SK-N-SH treated with all-trans-retinoic acid at 6 μM for 48 hours (cell line): ENCODE data around the gene LMAN2.
"Not testable (repeated sequence)": the region's sequence is repeated elsewhere in the genome, so short reads cannot be mapped to it uniquely, and the experiment has no call there.

Experiments used
- ATAC-seq: fragments of 200-7000 bp; cut with Tn5 transposase; 3 replicates; pipeline ENCODE4 v1.9.1; 2020; ENCODE audit warnings: mild to moderate bottlenecking, moderate library complexity
- ARNTL ChIP-seq: fragments of 450-650 bp; formaldehyde crosslinking; IDR thresholded peaks from 2 replicates; pipeline ENCODE4 v1.5.0; 2020; ENCODE audit warnings: low read depth, mild to moderate bottlenecking, moderate library complexity, borderline replicate concordance
- BACH2 ChIP-seq: fragments of 250-450 bp; sonication (Bioruptor Pico); IDR thresholded peaks from 2 replicates; pipeline ENCODE4 v1.9.0; 2021; ENCODE audit warnings: mild to moderate bottlenecking, borderline replicate concordance
- CREB5 ChIP-seq: fragments of 250-450 bp; sonication (Bioruptor Pico); IDR thresholded peaks from 2 replicates; pipeline ENCODE4 v1.5.1; 2020; ENCODE audit warnings: low read depth, mild to moderate bottlenecking, moderate library complexity
- CSDC2 ChIP-seq: fragments of 250-450 bp; sonication (Bioruptor Pico); IDR thresholded peaks from 2 replicates; pipeline ENCODE4 v1.5.0; 2020; ENCODE audit warnings: mild to moderate bottlenecking, moderate library complexity
- CSRNP3 ChIP-seq: fragments of 250-450 bp; sonication (Bioruptor Pico); IDR thresholded peaks from 2 replicates; pipeline ENCODE4 v1.5.1; 2021; ENCODE audit warnings: mild to moderate bottlenecking, moderate library complexity
- ESRRG ChIP-seq: fragments of 250-450 bp; sonication (Bioruptor Pico); IDR thresholded peaks from 2 replicates; pipeline ENCODE4 v1.6.1; 2021; ENCODE audit warnings: mild to moderate bottlenecking
- ISL1 ChIP-seq: fragments of 250-450 bp; sonication (Bioruptor Pico); IDR thresholded peaks from 2 replicates; pipeline ENCODE4 v2.1.2; 2022; ENCODE audit warnings: mild to moderate bottlenecking, moderate library complexity
- OSR1 ChIP-seq: fragments of 250-450 bp; sonication (Bioruptor Pico); IDR thresholded peaks from 2 replicates; pipeline ENCODE4 v1.8.0; 2022; ENCODE audit warnings: moderate library complexity, mild to moderate bottlenecking, inconsistent platforms
- PATZ1 ChIP-seq: fragments of 250-450 bp; sonication (Bioruptor Pico); IDR thresholded peaks from 2 replicates; pipeline ENCODE4 v1.8.0; 2020; ENCODE audit warnings: mild to moderate bottlenecking, moderate library complexity, borderline replicate concordance
- POU6F1 ChIP-seq: fragments of 250-450 bp; sonication (Bioruptor Pico); IDR thresholded peaks from 2 replicates; pipeline ENCODE4 v1.8.0; 2021; ENCODE audit warnings: low read depth, mild to moderate bottlenecking, moderate library complexity, borderline replicate concordance
- SNAI2 ChIP-seq: fragments of 250-450 bp; sonication (Bioruptor Pico); IDR thresholded peaks from 2 replicates; pipeline ENCODE4 v1.5.0; 2020; ENCODE audit warnings: mild to moderate bottlenecking, moderate library complexity
- TOX ChIP-seq: fragments of 250-450 bp; sonication (Bioruptor Pico); IDR thresholded peaks from 2 replicates; pipeline ENCODE4 v1.8.0; 2021; ENCODE audit warnings: mild to moderate bottlenecking, moderate library complexity, borderline replicate concordance
- TSHZ2 ChIP-seq: fragments of 250-450 bp; sonication (Bioruptor Pico); IDR thresholded peaks from 2 replicates; pipeline ENCODE4 v1.5.0; 2020; ENCODE audit warnings: mild to moderate bottlenecking, moderate library complexity
- ZC3H10 ChIP-seq: fragments of 250-450 bp; sonication (Bioruptor Pico); IDR thresholded peaks from 2 replicates; pipeline ENCODE4 v1.5.1; 2021; ENCODE audit warnings: mild to moderate bottlenecking, moderate library complexity
- ZFP3 ChIP-seq: fragments of 250-450 bp; sonication (Bioruptor Pico); IDR thresholded peaks from 2 replicates; pipeline ENCODE4 v1.5.0; 2020; ENCODE audit warnings: mild to moderate bottlenecking, moderate library complexity
- ZFP30 ChIP-seq: fragments of 450-650 bp; formaldehyde crosslinking; IDR thresholded peaks from 2 replicates; pipeline ENCODE4 v1.5.0; 2022; ENCODE audit warnings: mild to moderate bottlenecking, moderate library complexity
- ZNF565 ChIP-seq: fragments of 450-650 bp; formaldehyde crosslinking; conservative IDR thresholded peaks from 2 replicates; pipeline ENCODE4 v1.5.0; 2020; ENCODE audit warnings: low read depth, mild to moderate bottlenecking, moderate library complexity
- ZNF70 ChIP-seq: fragments of 450-650 bp; formaldehyde crosslinking; IDR thresholded peaks from 2 replicates; pipeline ENCODE4 v1.5.0; 2020; ENCODE audit warnings: mild to moderate bottlenecking, moderate library complexity
- ZNF8 ChIP-seq: fragments of 450-650 bp; formaldehyde crosslinking; IDR thresholded peaks from 2 replicates; pipeline ENCODE4 v1.5.0; 2020; ENCODE audit warnings: mild to moderate bottlenecking, moderate library complexity

LMAN2 gene

GRCh38 chr5:177343777-177344176 is 7.7 kb downstream of the LMAN2 start:
- ATAC-seq, result no peak
- TF ChIP-seq OSR1 (CRISPR knock-in tag) (no peak), ESRRG (no peak), POU6F1 (CRISPR knock-in tag) (no peak), ZNF70 (no peak), SNAI2 (CRISPR knock-in tag) (no peak), ARNTL (CRISPR knock-in tag) (no peak), ZFP30 (CRISPR knock-in tag) (no peak), ZNF565 (CRISPR knock-in tag) (no peak), PATZ1 (CRISPR knock-in tag) (no peak), ZFP3 (CRISPR knock-in tag) (no peak), CSRNP3 (CRISPR knock-in tag) (no peak), ZC3H10 (CRISPR knock-in tag) (no peak), ISL1 (CRISPR knock-in tag) (no peak), ZNF8 (CRISPR knock-in tag) (no peak), CREB5 (CRISPR knock-in tag) (no peak), TOX (CRISPR knock-in tag) (no peak), BACH2 (CRISPR knock-in tag) (no peak)
- TF ChIP-seq, all 23 proteins: peak for 0

DNA sequence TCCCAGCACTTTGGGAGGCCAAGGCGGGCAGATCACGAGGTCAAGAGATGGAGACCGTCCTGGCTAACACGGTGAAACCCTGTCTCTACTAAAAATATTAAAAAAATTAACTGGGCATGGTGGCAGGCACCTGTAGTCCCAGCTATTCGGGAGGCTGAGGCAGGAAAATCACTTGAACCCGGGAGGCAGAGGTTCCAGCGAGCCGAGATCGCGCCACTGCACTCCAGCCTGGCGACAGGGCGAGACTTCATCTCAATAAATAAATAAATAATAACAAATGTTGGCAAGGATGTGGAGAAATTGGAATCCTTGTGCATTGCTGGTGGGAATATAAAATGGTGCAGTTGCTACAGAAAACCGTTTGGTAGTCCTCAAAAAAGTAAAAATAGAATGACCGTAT is 8.5 kb downstream of the LMAN2 start:
- ATAC-seq, result not testable (repeated sequence)

GRCh38 chr5:177339107-177339638 is 12.3 kb downstream of the LMAN2 start:
- no peak for ATAC-seq
- no peak for TF ChIP-seq POU6F1 (CRISPR knock-in tag)
- no peak for TF ChIP-seq BACH2 (CRISPR knock-in tag)
- TF ChIP-seq TSHZ2, result no peak
- no peak for TF ChIP-seq CSDC2 (CRISPR knock-in tag)
- TF ChIP-seq PATZ1 (CRISPR knock-in tag), result no peak
- TF ChIP-seq ARNTL (CRISPR knock-in tag), result no peak
